Measurements from ENCODE around the gene ESYT3. TPM values are rescaled to one million over a fixed set of nuclear protein-coding genes. Genes with fewer than 3 reads are reported as not detected.
"Not testable (repeated sequence)": the region's sequence is repeated elsewhere in the genome, so short reads cannot be mapped to it uniquely, and the experiment has no call there.

Gene ESYT3
- total and polyA plus RNA-seq, 2 experiments from 2014 or later = 3.5 to 8.2 TPM

DNA sequence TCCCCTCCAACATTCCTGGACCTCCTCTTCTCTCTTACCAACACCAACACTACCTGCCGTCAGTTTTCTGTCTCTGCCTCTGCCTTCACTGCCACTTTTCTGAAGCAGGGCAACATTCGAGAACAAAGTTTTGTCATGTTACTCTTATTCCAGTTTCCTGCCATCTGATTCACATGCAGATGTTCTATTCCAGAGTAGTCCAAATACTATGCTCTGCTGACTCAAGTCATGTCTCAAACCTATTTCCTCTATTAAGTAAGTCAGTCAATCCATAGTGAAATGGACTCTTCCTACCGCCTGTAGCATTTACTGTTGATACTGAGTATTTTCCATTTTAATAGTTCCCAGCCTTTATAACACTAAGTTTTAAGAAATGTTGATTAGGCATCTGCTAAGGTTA, 43.4 kb downstream of the ESYT3 start (continued):
- TF ChIP-seq, protein P1, sequence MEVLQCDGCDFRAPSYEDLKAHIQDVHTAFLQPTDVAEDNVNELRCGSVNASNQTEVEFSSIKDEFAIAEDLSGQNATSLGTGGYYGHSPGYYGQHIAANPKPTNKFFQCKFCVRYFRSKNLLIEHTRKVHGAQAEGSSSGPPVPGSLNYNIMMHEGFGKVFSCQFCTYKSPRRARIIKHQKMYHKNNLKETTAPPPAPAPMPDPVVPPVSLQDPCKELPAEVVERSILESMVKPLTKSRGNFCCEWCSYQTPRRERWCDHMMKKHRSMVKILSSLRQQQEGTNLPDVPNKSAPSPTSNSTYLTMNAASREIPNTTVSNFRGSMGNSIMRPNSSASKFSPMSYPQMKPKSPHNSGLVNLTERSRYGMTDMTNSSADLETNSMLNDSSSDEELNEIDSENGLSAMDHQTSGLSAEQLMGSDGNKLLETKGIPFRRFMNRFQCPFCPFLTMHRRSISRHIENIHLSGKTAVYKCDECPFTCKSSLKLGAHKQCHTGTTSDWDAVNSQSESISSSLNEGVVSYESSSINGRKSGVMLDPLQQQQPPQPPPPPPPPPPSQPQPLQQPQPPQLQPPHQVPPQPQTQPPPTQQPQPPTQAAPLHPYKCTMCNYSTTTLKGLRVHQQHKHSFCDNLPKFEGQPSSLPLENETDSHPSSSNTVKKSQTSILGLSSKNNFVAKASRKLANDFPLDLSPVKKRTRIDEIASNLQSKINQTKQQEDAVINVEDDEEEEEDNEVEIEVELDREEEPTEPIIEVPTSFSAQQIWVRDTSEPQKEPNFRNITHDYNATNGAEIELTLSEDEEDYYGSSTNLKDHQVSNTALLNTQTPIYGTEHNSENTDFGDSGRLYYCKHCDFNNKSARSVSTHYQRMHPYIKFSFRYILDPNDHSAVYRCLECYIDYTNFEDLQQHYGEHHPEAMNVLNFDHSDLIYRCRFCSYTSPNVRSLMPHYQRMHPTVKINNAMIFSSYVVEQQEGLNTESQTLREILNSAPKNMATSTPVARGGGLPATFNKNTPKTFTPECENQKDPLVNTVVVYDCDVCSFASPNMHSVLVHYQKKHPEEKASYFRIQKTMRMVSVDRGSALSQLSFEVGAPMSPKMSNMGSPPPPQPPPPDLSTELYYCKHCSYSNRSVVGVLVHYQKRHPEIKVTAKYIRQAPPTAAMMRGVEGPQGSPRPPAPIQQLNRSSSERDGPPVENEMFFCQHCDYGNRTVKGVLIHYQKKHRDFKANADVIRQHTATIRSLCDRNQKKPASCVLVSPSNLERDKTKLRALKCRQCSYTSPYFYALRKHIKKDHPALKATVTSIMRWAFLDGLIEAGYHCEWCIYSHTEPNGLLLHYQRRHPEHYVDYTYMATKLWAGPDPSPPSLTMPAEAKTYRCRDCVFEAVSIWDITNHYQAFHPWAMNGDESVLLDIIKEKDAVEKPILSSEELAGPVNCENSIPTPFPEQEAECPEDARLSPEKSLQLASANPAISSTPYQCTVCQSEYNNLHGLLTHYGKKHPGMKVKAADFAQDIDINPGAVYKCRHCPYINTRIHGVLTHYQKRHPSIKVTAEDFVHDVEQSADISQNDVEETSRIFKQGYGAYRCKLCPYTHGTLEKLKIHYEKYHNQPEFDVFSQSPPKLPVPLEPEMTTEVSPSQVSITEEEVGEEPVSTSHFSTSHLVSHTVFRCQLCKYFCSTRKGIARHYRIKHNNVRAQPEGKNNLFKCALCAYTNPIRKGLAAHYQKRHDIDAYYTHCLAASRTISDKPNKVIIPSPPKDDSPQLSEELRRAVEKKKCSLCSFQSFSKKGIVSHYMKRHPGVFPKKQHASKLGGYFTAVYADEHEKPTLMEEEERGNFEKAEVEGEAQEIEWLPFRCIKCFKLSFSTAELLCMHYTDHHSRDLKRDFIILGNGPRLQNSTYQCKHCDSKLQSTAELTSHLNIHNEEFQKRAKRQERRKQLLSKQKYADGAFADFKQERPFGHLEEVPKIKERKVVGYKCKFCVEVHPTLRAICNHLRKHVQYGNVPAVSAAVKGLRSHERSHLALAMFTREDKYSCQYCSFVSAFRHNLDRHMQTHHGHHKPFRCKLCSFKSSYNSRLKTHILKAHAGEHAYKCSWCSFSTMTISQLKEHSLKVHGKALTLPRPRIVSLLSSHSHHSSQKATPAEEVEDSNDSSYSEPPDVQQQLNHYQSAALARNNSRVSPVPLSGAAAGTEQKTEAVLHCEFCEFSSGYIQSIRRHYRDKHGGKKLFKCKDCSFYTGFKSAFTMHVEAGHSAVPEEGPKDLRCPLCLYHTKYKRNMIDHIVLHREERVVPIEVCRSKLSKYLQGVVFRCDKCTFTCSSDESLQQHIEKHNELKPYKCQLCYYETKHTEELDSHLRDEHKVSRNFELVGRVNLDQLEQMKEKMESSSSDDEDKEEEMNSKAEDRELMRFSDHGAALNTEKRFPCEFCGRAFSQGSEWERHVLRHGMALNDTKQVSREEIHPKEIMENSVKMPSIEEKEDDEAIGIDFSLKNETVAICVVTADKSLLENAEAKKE (CRISPR knock-in tag; IDR thresholded peaks at IDR 0.05) = no peak

DNA sequence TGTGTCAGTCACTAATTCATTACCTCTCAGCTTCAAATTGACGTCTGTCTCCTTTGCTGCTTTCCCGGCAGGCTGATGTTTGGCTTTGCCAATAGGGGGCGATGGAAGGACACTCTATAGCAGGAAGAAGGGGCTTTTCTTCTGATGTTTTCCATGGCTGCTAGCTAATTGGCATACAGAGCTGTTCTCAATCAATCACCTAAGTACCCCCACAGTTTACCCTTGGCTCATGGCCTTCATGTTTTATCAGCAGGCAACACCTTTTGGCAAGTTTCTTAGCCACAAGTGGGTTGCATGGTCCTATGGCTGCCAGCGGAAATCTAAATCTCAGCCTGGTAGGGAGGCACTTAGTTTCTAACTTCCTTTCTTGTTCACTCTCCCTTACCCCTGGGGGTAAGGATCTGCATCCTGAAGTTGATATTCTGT, 45.0 kb downstream of the ESYT3 start:
- no peaks in the 10 kb centered on the region for H3K9me2 ChIP-seq (ENCODE audit: insufficient read depth)
- no peaks in the 10 kb centered on the region for H4K20me1 ChIP-seq (replicated peaks; ENCODE audit: insufficient read depth)
- DNase-seq (ENCODE audit: low spot score) = peak; percentile 84
- no peak overlapping the region for H3K27ac ChIP-seq (ENCODE audit: low read depth)
- no peak overlapping the region for H3K4me3 ChIP-seq
- Mint-ChIP-seq H3K36me3 (ENCODE audit: low read depth) (peaks cover 6% of the 10 kb centered on the region; the same call in 2 of the 3 replicates), H3K4me3 (no peak overlapping the region), H3K4me1 (peaks cover 8% of the 10 kb centered on the region), H3K27me3 (ENCODE audit: insufficient read depth, low read depth, poor library complexity) (no peaks in the 10 kb centered on the region), H3K27ac (no peak overlapping the region; the same call in 1 of the 2 replicates), H3K9me3 (peaks cover 7% of the 10 kb centered on the region; the same call in 1 of the 3 replicates)
- H3K79me2 ChIP-seq (replicated peaks; ENCODE audit: insufficient read depth) = no peaks in the 10 kb centered on the region
- H2AFZ ChIP-seq = no peak overlapping the region
- H3K36me3 ChIP-seq (ENCODE audit: insufficient read depth) = no peaks in the 10 kb centered on the region
- no peak overlapping the region for H3K4me2 ChIP-seq
- H3K4me1 ChIP-seq (ENCODE audit: insufficient read depth) = no peaks in the 10 kb centered on the region
- peak; percentile 92 for ATAC-seq
- no peak for TF ChIP-seq JUNB (IDR thresholded peaks at IDR 0.05; ENCODE audit: unreplicated experiment)
- TF ChIP-seq, protein P2, sequence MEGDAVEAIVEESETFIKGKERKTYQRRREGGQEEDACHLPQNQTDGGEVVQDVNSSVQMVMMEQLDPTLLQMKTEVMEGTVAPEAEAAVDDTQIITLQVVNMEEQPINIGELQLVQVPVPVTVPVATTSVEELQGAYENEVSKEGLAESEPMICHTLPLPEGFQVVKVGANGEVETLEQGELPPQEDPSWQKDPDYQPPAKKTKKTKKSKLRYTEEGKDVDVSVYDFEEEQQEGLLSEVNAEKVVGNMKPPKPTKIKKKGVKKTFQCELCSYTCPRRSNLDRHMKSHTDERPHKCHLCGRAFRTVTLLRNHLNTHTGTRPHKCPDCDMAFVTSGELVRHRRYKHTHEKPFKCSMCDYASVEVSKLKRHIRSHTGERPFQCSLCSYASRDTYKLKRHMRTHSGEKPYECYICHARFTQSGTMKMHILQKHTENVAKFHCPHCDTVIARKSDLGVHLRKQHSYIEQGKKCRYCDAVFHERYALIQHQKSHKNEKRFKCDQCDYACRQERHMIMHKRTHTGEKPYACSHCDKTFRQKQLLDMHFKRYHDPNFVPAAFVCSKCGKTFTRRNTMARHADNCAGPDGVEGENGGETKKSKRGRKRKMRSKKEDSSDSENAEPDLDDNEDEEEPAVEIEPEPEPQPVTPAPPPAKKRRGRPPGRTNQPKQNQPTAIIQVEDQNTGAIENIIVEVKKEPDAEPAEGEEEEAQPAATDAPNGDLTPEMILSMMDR (conservative IDR thresholded peaks at IDR 0.05; ENCODE audit: low read depth in 2 of 2) = peak; percentile 86 to 97
- TF ChIP-seq ZNF114 (CRISPR knock-in tag; IDR thresholded peaks at IDR 0.05) = no peak
- H3K27me3 ChIP-seq (ENCODE audit: insufficient read depth) = no peaks in the 10 kb centered on the region
- H3F3A ChIP-seq (replicated peaks; ENCODE audit: low read depth) = no peaks in the 10 kb centered on the region

DNA sequence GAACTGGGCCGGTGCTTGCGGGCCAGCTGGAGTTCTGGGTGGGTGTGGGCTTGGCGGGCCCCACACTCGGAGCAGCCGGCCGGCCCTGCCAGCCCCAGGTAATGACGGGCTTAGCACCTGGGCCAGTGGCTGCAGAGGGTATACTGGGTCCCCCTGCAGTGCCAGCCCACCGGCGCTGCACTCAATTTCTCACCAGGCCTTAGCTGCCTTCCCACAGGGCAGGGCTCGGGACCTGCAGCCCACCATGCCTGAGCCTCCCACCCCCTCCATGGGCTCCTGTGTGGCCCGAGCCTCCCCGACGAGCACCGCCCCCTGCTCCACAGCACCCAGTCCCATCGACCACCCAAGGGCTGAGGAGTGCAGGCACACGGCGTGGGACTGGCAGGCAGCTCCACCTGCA, 50.3 kb downstream of the ESYT3 start:
- H3K36me3 ChIP-seq (ENCODE audit: insufficient read depth); H3K4me2 ChIP-seq; H3K4me3 ChIP-seq; H3K27ac Mint-ChIP-seq; H3K27ac ChIP-seq (ENCODE audit: low read depth); H3F3A ChIP-seq (replicated peaks; ENCODE audit: low read depth); DNase-seq (ENCODE audit: low spot score); H3K27me3 ChIP-seq (ENCODE audit: insufficient read depth); ATAC-seq; H3K27me3 Mint-ChIP-seq (ENCODE audit: insufficient read depth, low read depth, poor library complexity); H3K4me1 ChIP-seq (ENCODE audit: insufficient read depth); H4K20me1 ChIP-seq (replicated peaks; ENCODE audit: insufficient read depth); H3K4me3 Mint-ChIP-seq; H3K79me2 ChIP-seq (replicated peaks; ENCODE audit: insufficient read depth); H3K4me1 Mint-ChIP-seq; H2AFZ ChIP-seq; H3K9me2 ChIP-seq (ENCODE audit: insufficient read depth): not testable (repeated sequence)
- H3K9me3 Mint-ChIP-seq = peaks cover 53% of the 10 kb centered on the region
- H3K36me3 Mint-ChIP-seq (ENCODE audit: low read depth) = peaks cover 43% of the 10 kb centered on the region

DNA sequence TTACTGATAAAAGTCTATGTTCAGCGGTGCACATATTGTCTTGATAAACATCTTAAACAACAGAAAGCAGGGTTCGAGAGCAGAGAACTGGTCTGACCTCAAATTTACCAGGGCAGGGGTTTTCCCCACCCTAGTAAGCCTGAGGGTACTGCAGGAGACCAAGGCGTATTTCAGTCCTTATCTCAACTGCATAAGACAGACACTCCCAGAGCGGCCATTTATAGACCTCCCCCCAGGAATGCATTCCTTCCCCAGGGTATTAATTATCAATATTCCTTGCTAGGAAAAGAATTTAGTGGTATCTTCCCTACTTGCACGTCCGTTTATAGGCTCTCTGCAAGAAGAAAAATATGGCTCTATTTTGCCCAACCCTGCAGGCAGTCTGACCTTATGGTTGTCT, 52.2 kb downstream of the ESYT3 start:
- not testable (repeated sequence) for H3F3A ChIP-seq (replicated peaks; ENCODE audit: low read depth); H2AFZ ChIP-seq; H3K4me1 Mint-ChIP-seq; H3K27me3 ChIP-seq (ENCODE audit: insufficient read depth); H3K79me2 ChIP-seq (replicated peaks; ENCODE audit: insufficient read depth); ATAC-seq; H3K9me2 ChIP-seq (ENCODE audit: insufficient read depth); H3K36me3 ChIP-seq (ENCODE audit: insufficient read depth); H3K4me2 ChIP-seq; H3K4me3 Mint-ChIP-seq; H3K27ac Mint-ChIP-seq; DNase-seq (ENCODE audit: low spot score); H3K4me3 ChIP-seq; H3K27ac ChIP-seq (ENCODE audit: low read depth); H4K20me1 ChIP-seq (replicated peaks; ENCODE audit: insufficient read depth); H3K4me1 ChIP-seq (ENCODE audit: insufficient read depth); H3K27me3 Mint-ChIP-seq (ENCODE audit: insufficient read depth, low read depth, poor library complexity)
- Mint-ChIP-seq H3K9me3 (peaks cover 66% of the 10 kb centered on the region), H3K36me3 (ENCODE audit: low read depth) (peaks cover 59% of the 10 kb centered on the region)
